HG03457 (cell line): ENCODE measurements around the gene LITAF.
"Not testable (repeated sequence)": the region's sequence is repeated elsewhere in the genome, so short reads cannot be mapped to it uniquely, and the experiment has no call there.

ENCODE experiments used
- ATAC-seq: cut with Tn5 transposase; IDR thresholded peaks from one replicate; pipeline ENCODE4 v1.9.1; 2021; ENCODE audit warnings: moderate number of reproducible peaks; ENCODE audit not compliant: unreplicated experiment

Gene LITAF

GRCh38 chr16:11621539-11621919 is 34.8 kb upstream of the LITAF start:
- ATAC-seq = no peak

- no peak for ATAC-seq
Measured at GRCh38 chr16:11620243-11621003, 33.7 kb upstream of the LITAF start.

GRCh38 chr16:11619327-11619851 is 32.7 kb upstream of the LITAF start:
- ATAC-seq = no peak

- no peak for ATAC-seq
Measured at GRCh38 chr16:11618107-11618717, 31.5 kb upstream of the LITAF start.

- ATAC-seq = no peak
Measured at GRCh38 chr16:11615748-11616447, 29.2 kb upstream of the LITAF start.

- no peak for ATAC-seq
Measured at GRCh38 chr16:11614587-11615175, 28.0 kb upstream of the LITAF start.

- no peak for ATAC-seq
Measured at GRCh38 chr16:11613381-11614303, 26.9 kb upstream of the LITAF start.

- ATAC-seq = no peak
Measured at GRCh38 chr16:11612665-11613025, 25.9 kb upstream of the LITAF start.

GRCh38 chr16:11611871-11612664 is 25.3 kb upstream of the LITAF start:
- ATAC-seq = no peak

GRCh38 chr16:11610580-11610979 is 23.9 kb upstream of the LITAF start:
- ATAC-seq = no peak

GRCh38 chr16:11610121-11610505 is 23.4 kb upstream of the LITAF start:
- no peak for ATAC-seq

- no peak for ATAC-seq
Measured at GRCh38 chr16:11609474-11610120, 22.9 kb upstream of the LITAF start.

- no peak for ATAC-seq
Measured at GRCh38 chr16:11605891-11606290, 19.2 kb upstream of the LITAF start.

- ATAC-seq = no peak
Measured at GRCh38 chr16:11605564-11605886, 18.8 kb upstream of the LITAF start.

- ATAC-seq = no peak
Measured at GRCh38 chr16:11604783-11605563, 18.3 kb upstream of the LITAF start.

GRCh38 chr16:11604296-11604695 is 17.6 kb upstream of the LITAF start:
- ATAC-seq = not testable (repeated sequence)

GRCh38 chr16:11603331-11603750 is 16.6 kb upstream of the LITAF start:
- no peak for ATAC-seq

GRCh38 chr16:11602321-11602720 is 15.6 kb upstream of the LITAF start:
- ATAC-seq = no peak

- no peak for ATAC-seq
Measured at GRCh38 chr16:11601911-11602310, 15.2 kb upstream of the LITAF start.
